Vagina (tissue), 2 donors: ENCODE data around the gene C1QTNF6.

Experiments
- CTCF ChIP-seq, 3 experiments: fragments of 450-650 bp in 2 of 3; fragments of 200-600 bp in 1 of 3; sonication (generic) in 1 of 3; IDR thresholded peaks; one replicate each; pipeline ENCODE4 v1.5.1; 2017 to 2019; ENCODE audit warnings: antibody characterized with exemption in 3 of 3, mild to moderate bottlenecking in 2 of 3, moderate library complexity in 2 of 3
- POLR2A ChIP-seq, 2 donors: fragments of 450-650 bp; IDR thresholded peaks; one replicate each; pipeline ENCODE4 v1.6.1; 2017; ENCODE audit warnings: antibody characterized with exemption in 2 of 2, mild to moderate bottlenecking in 2 of 2, moderate library complexity in 2 of 2
- POLR2AphosphoS5 ChIP-seq, 2 donors: sonication (generic); formaldehyde crosslinking; IDR thresholded peaks; one replicate each; pipeline ENCODE4 v1.9.0; 2017; ENCODE audit warnings: antibody characterized with exemption in 2 of 2, mild to moderate bottlenecking in 2 of 2, low read depth in 1 of 2; ENCODE audit not compliant: insufficient read depth in 1 of 2

- TF ChIP-seq CTCF (IDR thresholded peaks at IDR 0.05) (no peak), POLR2A (IDR thresholded peaks at IDR 0.05) (no peak), POLR2AphosphoS5 (IDR thresholded peaks at IDR 0.05; ENCODE audit: insufficient read depth in 1 of 2, low read depth in 1 of 2) (no peak)
Measured at GRCh38 chr22:37192204-37192603, 4.2 kb upstream of the C1QTNF6 start.
